A673 (cell line): ENCODE measurements around the gene ZBTB16. TPM values are rescaled to one million over a fixed set of nuclear protein-coding genes. Genes with fewer than 3 reads are reported as not detected.
A peak's percentile ranks its signal among the peaks of the same experiment; 100 is the strongest.

Experiments used
- BruUV-seq: library from RNA; stranded (reverse); fragments of 400-500 nt; replicated peaks from 2 replicates; lab custom pipeline; 2021; lab: Mats Ljungman, UMichigan
- CTCF ChIA-PET: fragments of 300-600 bp; sonication (Branson Sonifier 250); formaldehyde crosslinking; loops from one replicate; lab custom pipeline; 2022; ENCODE audit warnings: antibody characterized with exemption; lab: Charles Lee
- POLR2A ChIA-PET: fragments of 300-600 bp; sonication (Branson Sonifier 250); formaldehyde crosslinking; loops from one replicate; lab custom pipeline; 2022; ENCODE audit warnings: antibody characterized with exemption; ENCODE audit not compliant: low non-redundant PET; lab: Charles Lee
- DNase-seq: peaks from one replicate; pipeline ENCODE4 v3.0.0-alpha.2; 2015; ENCODE audit warnings: low spot score
- H3K27ac ChIP-seq: fragments of 200-600 bp; sonication (generic); 2 replicates; pipeline ENCODE4 v1.5.1; 2016; ENCODE audit warnings: mixed run types, low read depth, mild to moderate bottlenecking, mixed read lengths, antibody characterized with exemption, low read length; ENCODE audit not compliant: poor library complexity, severe bottlenecking
- H3K27me3 ChIP-seq: fragments of 200-600 bp; sonication (generic); replicated peaks from 2 replicates; pipeline ENCODE4 v1.6.1; 2017; ENCODE audit warnings: mixed run types, low read depth, mild to moderate bottlenecking, mixed read lengths, antibody characterized with exemption, low read length; ENCODE audit not compliant: insufficient read depth, poor library complexity
- H3K36me3 ChIP-seq: fragments of 200-600 bp; sonication (generic); 2 replicates; pipeline ENCODE4 v1.6.1; 2016; ENCODE audit warnings: mixed run types, mild to moderate bottlenecking, mixed read lengths, antibody characterized with exemption, low read length; ENCODE audit not compliant: insufficient read depth, poor library complexity, severe bottlenecking
- H3K4me1 ChIP-seq: fragments of 200-600 bp; sonication (generic); 2 replicates; pipeline ENCODE4 v1.6.1; 2017; ENCODE audit warnings: mixed run types, mild to moderate bottlenecking, mixed read lengths, antibody characterized with exemption, low read length; ENCODE audit not compliant: insufficient read depth, poor library complexity, severe bottlenecking
- H3K4me3 ChIP-seq: fragments of 200-600 bp; sonication (generic); 2 replicates; pipeline ENCODE4 v1.5.1; 2016; ENCODE audit warnings: low read depth, mixed run types, mild to moderate bottlenecking, mixed read lengths, low read length; ENCODE audit not compliant: poor library complexity, severe bottlenecking
- H3K9me3 ChIP-seq: fragments of 200-600 bp; sonication (generic); 2 replicates; pipeline ENCODE4 v1.6.1; 2016; ENCODE audit warnings: mixed run types, low read depth, mild to moderate bottlenecking, mixed read lengths, antibody characterized with exemption, low read length; ENCODE audit not compliant: poor library complexity, severe bottlenecking
- CTCF ChIP-seq: fragments of 300-800, 200-600 bp; sonication (generic); conservative IDR thresholded peaks from 2 replicates; pipeline ENCODE4 v1.5.1; 2017; ENCODE audit warnings: low read depth, mild to moderate bottlenecking, antibody characterized with exemption, low read length, moderate library complexity, mixed read lengths
- EZH2 ChIP-seq: fragments of 200-600 bp; sonication (generic); IDR thresholded peaks from 2 replicates; pipeline ENCODE4 v1.6.1; 2017; ENCODE audit warnings: borderline replicate concordance, low read depth, mild to moderate bottlenecking, mixed read lengths, antibody characterized with exemption, low read length; ENCODE audit not compliant: poor library complexity, severe bottlenecking
- intact Hi-C: fragments of 100-400 bp; cut with micrococcal nuclease; formaldehyde crosslinking; loops from one replicate; pipeline ENCODE4 v1.10.0; 2022; ENCODE audit not compliant: unreplicated experiment
- total RNA-seq: library from RNA; stranded (reverse); gene quantifications from 2 replicates; pipeline ENCODE4 v1.2.3, GENCODE V29; 2021

ZBTB16 gene
- total RNA-seq, 1 experiment from 2014 or later: 12.0 TPM

DNA sequence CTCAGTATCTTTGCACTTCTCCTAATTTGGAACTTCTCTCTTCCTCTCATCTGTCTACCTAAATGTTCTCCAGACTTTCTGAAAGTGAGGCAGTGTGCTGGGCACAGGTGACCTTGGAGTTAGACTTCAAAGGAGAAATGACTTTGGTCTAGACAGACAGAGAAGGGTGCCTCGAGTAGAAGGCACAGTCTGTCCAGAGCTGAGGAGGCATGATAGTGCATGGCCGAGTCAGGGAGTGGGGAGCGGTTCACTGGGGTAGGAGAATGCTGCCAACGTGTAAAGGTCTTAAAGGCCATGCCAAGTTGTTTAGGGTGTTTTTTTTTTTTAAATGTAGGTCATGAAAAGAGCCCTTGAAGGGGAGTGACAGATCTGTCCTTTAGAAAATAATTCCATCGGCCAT is 17.3 kb upstream of the ZBTB16 start:
- CTCF ChIA-PET: interaction anchor here (0.7 kb wide), 1 partner anchor 239 kb away, joined by 3 read pairs; no protein-coding TSS in a partner anchor
- DNase-seq: no peak
- no peaks in the 10 kb centered on the region for H3K4me1 ChIP-seq
- H3K36me3 ChIP-seq: no peaks in the 10 kb centered on the region
- intact Hi-C loops: no loop called here
- H3K27me3 ChIP-seq: no peaks in the 10 kb centered on the region
- POLR2A ChIA-PET: no interaction called here
- no peaks in the 10 kb centered on the region for H3K9me3 ChIP-seq
- H3K27ac ChIP-seq: no peak overlapping the region
- H3K4me3 ChIP-seq: no peak overlapping the region
- no peak for TF ChIP-seq EZH2
- no peak for TF ChIP-seq CTCF
- BruUV-seq: no TSS peak

GRCh38 chr11:114044042-114044871 is 15.3 kb upstream of the ZBTB16 start:
- intact Hi-C loops: no loop called here
- H3K4me1 ChIP-seq: no peaks in the 10 kb centered on the region
- peak; percentile 59 for DNase-seq
- no TSS peak for BruUV-seq
- no peak overlapping the region for H3K4me3 ChIP-seq
- no peaks in the 10 kb centered on the region for H3K9me3 ChIP-seq
- no peaks in the 10 kb centered on the region for H3K27me3 ChIP-seq
- no peak overlapping the region for H3K27ac ChIP-seq
- no peak for TF ChIP-seq CTCF
- TF ChIP-seq EZH2: no peak
- POLR2A ChIA-PET: interaction anchor here (0.5 kb wide), 1 partner anchor 1659 kb away, joined by 5 read pairs; no protein-coding TSS in a partner anchor
- CTCF ChIA-PET: interaction anchor here (0.6 kb wide), 1 partner anchor 10 kb away, joined by 3 read pairs; no protein-coding TSS in a partner anchor
- H3K36me3 ChIP-seq: no peaks in the 10 kb centered on the region

- intact Hi-C loops: no loop called here
- no TSS peak for BruUV-seq
- H3K36me3 ChIP-seq: no peaks in the 10 kb centered on the region
- H3K9me3 ChIP-seq: no peaks in the 10 kb centered on the region
- ChIA-PET CTCF (interaction anchor here (0.7 kb wide), 3 partner anchors 21 to 215 kb away, joined by 5 read pairs; no protein-coding TSS in a partner anchor), POLR2A (no interaction called here)
- no peak overlapping the region for H3K27ac ChIP-seq
- no peaks in the 10 kb centered on the region for H3K27me3 ChIP-seq
- DNase-seq: no peak
- TF ChIP-seq CTCF: no peak
- no peak for TF ChIP-seq EZH2
- H3K4me3 ChIP-seq: no peak overlapping the region
- H3K4me1 ChIP-seq: no peaks in the 10 kb centered on the region
These were observed 12.2 kb upstream of the ZBTB16 start for GRCh38 chr11:114047327-114047726.
